Measurements from ENCODE around the gene CCDC38.
"Not testable (repeated sequence)": the region's sequence is repeated elsewhere in the genome, so short reads cannot be mapped to it uniquely, and the experiment has no call there.

Gene CCDC38

DNA sequence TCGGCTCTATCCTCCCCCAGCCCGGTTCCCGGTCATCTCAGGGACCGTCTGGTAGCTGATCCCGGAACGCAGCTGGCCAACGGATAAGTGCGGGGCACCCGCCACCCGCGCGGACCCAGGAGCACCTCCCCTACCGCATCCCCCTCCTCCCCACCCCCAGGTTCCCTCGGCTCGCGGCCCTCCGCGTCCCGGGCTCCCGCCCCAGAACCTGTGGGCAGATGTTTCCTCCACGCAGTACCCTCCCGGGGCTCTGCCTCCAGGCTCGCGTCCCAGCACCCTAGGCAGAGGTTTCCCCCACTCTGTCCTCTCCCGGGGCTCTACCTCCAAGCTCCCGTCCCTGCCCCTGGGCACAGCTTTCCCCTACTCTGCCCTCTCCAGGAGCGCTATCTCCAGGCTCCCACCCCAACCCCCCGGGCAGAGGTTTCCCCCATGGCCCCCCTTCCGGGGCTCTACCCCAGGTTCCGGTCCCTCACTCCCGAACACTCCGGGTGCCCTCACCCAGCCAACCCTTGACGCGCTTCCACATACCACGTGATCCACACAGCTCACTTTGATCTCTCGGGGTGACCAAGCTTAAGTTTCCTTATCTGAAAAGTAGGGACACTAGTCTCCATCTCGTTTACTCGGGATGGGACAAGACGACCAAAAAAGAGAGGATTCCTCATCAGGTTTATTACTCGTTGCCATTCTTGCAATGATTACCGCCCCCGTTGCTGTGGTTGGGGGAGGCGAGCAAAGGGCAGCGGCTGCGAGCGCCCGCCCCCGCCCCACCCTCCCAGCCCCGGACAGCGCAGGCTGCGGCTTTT lies at the start of gene CCDC38:
CCDC38 (minus strand) TSS at position 91 of the 806 bp plus-strand sequence. CDS start 6,105 bp downstream, outside the sequence.
- peak; percentile 47 for DNase-seq

- DNase-seq = no peak
Observed at GRCh38 chr12:95990136-95990535, 47.7 kb upstream of the CCDC38 start.

DNA sequence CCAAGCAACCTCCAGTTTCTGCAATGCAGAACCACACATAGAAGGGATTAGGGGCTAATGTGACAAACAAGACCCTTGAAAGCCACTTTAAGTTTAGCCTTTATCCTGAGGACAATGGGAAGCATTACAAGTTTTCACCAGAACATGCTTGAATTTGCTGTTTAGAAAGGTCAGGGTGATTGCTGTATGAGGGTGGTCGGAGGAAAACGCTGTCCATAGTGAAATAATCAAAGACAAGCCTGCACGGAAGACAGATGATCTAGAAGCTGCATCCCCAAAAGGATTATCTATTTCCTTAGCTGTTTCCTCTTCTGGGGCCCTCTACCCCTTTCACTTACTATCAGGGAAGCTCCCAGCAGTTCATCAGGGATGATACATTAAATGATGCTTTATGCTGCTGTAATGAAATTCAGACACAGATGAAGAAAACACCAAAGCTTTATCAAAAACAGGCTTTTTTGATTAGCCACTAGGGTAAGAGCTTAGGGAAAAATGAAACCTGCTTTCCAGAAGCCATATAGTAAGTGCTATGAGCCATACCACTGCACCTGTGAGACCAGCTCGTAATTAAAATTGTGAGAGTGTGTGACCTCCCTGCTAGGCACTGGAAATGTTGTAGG lies 47.2 kb upstream of the CCDC38 start:
- no peak for DNase-seq

DNA sequence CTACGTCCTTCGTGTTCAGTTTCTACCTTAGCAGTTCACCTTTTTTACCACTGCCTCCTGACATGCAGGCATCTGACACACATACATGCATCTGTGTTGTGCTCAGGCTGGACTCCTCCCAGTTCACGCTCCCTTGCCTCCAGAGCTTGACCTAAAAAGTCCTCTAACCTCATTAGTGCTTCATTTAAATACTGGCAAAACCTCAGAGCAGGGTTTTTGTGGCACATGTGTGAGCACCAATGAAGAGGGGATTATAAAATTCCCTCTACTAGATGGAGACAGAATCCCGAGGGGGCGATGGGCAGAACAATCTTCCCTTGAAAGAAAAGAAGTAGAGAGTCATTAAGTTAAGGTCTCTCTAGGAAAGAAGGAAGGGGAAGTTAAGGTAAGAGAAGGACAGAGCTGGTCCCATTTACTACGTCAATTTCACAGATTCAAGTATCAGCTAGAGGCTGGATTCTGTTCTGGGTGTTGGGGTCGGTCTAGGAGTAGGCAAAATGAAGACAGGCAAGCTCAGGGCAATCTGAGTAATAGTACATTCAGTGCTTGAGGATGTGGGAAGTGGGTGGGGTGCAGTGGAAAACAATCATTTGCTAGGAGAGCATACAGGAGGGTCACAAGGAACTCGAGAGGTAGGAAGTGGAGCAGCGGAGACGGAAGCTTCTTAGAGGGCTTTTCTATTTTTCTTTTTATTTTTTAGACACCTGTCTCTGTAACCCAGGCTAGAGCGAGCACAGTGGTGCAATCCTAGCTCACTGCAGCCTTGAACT lies 46.3 kb upstream of the CCDC38 start:
- no peak for DNase-seq

DNA sequence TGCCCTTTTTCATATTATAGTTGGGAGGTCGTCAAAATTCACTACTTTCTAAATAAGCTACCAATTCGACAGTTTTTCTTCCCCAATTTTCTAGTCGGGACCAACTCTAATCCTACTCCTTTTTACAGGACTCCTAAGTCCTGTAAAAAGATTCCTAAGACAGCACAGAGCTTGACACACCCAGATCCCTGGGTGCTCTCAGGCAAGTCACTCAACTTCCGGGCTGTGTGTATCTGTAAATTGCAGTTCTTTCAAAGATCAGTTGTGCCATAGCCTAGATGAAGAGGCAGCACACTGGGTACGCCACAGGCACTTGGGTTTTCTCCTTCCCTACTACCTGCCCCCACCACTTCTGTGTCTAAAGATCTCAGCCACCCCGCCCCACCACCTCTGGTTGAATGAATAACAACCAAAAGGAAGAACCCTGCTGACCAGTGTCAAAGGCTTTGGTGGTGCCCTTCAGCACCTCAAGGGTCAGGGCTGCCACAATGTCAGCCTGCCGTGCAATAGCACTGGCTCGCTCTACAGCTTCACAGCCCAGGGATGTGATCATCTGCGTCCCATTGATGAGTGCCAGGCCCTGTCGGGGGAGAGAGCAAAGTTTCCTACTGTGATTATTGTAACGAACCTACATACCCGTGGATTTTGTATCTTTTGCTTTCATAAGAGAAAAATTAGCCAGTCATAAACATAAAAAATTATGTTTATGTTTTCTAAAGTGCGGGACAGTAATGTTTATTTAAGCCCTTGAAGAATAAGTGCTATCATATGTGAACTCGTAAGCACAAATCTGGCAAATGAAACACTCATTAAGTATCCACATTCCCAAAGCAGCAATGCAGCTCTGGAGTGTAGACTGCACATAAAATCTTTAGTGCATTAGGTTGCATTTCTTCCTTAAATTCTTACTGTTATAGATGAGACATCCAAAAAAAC lies 44.5 kb upstream of the CCDC38 start:
- DNase-seq = no peak

DNA sequence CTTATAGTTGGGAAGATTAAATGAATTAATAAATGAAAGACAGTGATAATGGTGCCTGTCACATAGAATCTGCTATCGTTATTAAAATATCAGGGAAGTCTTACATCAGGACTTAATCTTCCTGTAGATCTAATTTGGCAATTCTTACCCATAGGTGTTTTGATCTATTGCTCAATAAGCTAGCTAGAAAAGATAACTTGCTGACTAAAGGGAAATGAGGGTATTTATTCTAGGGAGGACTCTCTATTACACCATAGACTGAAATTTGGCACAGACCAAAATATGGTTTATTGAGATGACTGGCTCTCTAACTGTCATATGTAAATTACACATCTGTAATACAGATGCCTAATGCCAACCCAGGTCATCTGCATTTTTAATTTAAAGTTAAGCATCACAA lies 42.3 kb upstream of the CCDC38 start:
- no peak for DNase-seq

DNA sequence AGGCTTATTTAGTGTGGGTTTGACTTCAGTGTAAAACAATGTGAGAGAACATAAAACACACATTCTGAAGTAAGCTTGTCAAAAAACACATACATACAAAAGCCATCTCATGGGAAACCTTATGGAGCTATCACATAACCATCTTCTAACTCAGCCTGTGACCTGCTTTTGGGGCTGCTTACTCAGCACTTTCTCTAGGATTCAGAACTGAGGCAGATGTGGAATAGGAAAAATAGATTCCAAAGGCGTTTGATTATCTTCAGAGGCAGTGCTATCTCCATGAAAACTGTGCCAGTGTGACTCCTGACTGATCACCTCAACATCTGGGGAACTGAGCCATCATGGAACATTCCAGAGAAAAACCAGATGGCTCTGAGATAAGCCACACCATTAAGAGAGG lies 40.2 kb upstream of the CCDC38 start:
- no peak for DNase-seq

DNA sequence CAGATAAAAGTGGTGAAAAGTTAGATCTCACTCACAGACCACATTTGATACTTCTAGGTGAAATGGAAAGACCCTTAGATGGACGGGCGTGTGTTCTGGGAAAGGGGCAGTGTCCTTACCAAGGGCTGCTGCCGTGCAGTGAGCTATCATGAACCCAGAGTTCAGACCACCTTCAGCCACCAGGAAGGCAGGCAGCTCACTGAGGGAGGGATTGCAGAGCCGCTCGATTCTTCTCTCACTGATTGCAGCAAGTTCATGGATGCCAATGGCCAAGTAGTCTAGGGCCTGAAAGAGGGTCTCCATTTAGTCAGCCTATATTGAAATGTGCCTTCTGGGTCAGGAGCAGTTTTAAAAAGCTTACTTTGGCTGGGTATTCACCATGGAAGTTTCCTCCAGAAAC lies 38.0 kb upstream of the CCDC38 start:
- no peak for DNase-seq

- no peak for DNase-seq
Observed at GRCh38 chr12:95978774-95979173, 36.4 kb upstream of the CCDC38 start.

GRCh38 chr12:95978351-95978750 lies 35.9 kb upstream of the CCDC38 start:
- no peak for DNase-seq

- DNase-seq = no peak
Observed at GRCh38 chr12:95977764-95978305, 35.4 kb upstream of the CCDC38 start.

DNA sequence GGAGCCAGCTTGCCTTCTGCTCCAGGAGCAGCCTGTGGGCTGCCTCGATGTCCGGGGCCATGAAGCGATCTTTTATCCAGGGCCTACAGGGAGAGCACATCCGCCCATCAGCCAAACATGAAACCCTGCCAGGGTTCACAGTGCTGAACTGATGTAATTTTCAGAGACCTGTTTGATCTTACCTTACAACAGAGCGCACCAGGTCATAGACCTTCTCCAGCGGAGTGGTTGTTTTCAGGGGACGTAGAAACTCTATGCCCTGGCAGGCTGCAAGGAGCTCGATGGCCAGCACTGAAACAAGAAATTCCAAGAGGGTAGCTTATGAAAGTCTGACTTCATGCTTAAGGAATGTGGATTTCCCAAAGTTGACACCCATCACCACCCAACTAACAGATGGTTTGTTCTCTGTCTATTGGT lies 34.0 kb upstream of the CCDC38 start:
- no peak for DNase-seq

DNA sequence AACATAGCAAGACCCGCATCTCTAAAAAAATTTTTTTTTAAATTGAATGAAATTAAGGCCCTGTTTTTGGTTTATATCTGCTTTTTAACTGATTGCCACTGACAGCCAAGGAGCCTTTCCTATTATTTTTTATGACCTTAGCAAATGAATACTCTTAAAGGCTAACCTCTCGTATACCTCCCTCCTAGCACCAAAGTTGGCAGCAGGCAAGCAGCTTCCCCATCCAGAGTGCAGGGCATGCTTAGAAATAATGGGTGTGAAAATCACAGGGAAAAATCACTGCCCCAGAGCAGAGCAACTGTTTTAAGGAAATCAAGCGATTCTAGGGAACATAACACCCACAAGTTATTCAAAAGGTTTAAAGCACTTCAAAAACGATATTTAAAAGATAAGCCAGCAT lies 33.1 kb upstream of the CCDC38 start:
- no peak for DNase-seq

DNA sequence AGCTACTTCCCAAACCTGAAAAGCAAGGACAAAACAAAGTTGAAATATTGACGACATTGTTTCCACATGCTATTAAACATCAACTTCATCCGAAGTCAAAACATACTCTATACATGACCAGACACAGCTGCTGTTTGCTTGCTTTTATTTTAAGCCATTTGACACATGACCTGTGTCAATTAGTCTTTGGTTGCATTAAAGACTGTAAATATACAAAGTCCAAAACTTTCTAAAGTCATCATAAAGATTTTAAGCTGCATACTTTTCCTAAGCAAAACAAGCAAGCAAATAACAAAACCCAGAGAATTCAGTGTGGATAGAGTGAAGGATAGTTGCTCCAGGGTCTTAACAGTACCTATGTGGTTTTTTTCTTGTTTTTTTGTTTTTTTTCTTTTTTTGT lies 31.9 kb upstream of the CCDC38 start:
- DNase-seq = no peak

DNA sequence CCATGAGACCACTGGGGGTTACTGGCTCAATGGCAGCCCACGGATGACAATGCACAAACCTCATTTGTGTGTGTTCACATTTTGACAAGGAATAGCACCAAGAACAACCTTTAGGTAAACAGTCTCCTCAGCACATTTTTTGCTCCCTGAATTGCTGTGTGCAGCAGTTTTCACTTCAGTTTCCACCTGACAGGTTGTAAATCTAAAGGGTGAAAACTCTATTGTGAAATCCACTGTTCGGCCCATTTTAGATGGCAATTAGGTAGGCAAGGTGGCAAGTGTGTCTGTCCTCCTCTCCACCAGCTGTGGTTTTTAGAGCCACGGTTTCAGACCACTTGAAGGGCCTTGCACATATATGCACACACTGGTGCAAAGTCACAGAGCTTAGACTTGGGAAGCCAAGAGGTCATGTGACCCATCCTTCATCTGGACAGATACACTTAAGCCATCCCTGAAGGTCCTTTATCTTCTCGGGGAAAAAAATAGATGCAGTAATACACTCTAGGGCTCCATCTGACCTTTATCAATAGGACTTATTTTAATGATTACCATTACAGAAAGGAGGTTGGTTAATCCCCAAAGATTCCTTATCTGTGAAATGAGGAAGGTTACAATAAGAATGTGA lies 30.5 kb upstream of the CCDC38 start:
- no peak for DNase-seq

- DNase-seq = no peak
Observed at GRCh38 chr12:95970905-95971304, 28.5 kb upstream of the CCDC38 start.

- DNase-seq = not testable (repeated sequence)
Observed at GRCh38 chr12:95969116-95969515, 26.7 kb upstream of the CCDC38 start.

GRCh38 chr12:95967301-95967700 lies 24.9 kb upstream of the CCDC38 start:
- no peak for DNase-seq

DNA sequence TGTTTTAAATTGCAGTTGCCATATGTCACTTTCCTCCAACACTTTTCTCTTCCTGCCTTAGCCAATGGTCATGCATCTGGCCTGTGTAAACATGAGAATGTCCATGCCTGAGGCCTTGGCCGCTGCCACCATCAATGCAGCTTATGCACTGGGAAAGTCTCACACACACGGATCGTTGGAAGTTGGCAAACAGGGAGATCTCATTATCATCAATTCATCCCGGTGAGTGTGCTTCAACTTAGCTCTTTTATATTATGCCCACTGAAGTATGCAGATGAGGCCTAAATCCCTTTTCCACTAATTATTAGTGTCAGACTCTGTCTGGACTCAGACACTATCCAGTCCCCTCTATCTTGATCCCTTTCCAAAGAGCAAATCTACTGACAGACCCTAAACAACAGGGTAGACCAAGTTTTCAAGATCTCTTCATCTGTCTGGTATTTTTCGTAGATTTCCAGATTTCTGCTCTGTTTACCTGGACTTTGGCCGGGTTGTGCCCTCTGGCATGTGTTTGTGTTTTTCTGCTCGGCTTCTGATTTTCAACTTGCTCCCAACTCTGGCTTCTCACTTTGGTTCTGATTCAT lies 24.0 kb upstream of the CCDC38 start:
- DNase-seq = no peak

DNA sequence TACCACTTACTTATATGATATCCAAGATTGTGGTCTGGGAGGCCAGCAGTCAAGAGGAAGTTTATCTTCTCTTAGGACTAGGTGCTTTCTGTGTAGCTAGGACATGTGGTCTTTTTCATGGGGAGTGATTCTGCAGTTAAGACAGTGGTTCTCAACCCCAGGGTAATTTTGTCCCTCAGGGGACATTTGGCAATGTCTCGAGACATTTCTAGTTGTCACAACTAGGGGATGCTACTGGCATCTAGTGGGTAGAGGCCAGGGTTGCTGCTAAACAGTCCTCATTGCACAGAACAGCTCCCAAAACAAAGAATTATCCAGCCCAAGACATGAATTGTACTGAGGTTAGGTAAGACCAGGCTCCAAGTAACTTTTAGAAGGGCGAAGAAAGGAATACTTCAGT lies 20.7 kb upstream of the CCDC38 start:
- DNase-seq = no peak

DNA sequence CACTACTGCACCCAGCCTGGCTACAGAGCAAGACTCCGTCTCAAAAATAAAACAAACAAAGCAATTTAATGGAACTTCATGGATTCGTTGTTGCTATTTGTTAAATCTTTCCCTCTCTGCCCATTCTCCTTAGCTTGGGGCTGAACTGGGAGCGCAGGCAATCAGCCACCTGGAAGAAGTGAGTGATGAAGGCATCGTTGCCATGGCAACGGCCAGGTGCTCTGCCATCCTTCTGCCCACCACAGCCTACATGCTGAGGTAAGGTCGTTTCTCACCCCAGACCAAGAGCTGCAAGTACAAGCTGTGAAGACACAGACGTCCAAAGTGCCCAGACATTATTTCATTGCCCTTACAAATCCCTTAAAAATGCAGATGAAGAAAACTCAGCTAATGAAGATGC lies 19.8 kb upstream of the CCDC38 start:
- DNase-seq = no peak

GRCh38 chr12:95960241-95960640 lies 17.8 kb upstream of the CCDC38 start:
- no peak for DNase-seq

All from NCI-H2107 (cell line).